NB4 (cell line): ENCODE data around the gene SLC7A9.

Experiments used
- DNase-seq: peaks from one replicate; pipeline ENCODE4 v3.0.0; 2010; ENCODE audit warnings: low read depth
- H3K4me3 ChIP-seq: one replicate; pipeline ENCODE4 v1.5.1; 2011; ENCODE audit warnings: mild to moderate bottlenecking, low read depth, low read length, moderate library complexity
- MYC ChIP-seq: IDR thresholded peaks from 2 replicates; pipeline ENCODE4 v1.6.1; 2011; ENCODE audit warnings: low read depth, low read length
- POLR2A ChIP-seq: IDR thresholded peaks from 2 replicates; pipeline ENCODE4 v1.6.1; 2011; ENCODE audit warnings: mild to moderate bottlenecking; ENCODE audit not compliant: insufficient read length; ENCODE audit errors: extremely low read depth
- TF ChIP-seq, protein P1 (sequence below): IDR thresholded peaks from one replicate; pipeline ENCODE4 v1.5.1; 2012; ENCODE audit warnings: low read depth, low read length
- TF ChIP-seq, protein P2 (sequence below): IDR thresholded peaks from 2 replicates; pipeline ENCODE4 v1.6.1; 2011; ENCODE audit warnings: low read depth, low read length

Gene SLC7A9

DNA sequence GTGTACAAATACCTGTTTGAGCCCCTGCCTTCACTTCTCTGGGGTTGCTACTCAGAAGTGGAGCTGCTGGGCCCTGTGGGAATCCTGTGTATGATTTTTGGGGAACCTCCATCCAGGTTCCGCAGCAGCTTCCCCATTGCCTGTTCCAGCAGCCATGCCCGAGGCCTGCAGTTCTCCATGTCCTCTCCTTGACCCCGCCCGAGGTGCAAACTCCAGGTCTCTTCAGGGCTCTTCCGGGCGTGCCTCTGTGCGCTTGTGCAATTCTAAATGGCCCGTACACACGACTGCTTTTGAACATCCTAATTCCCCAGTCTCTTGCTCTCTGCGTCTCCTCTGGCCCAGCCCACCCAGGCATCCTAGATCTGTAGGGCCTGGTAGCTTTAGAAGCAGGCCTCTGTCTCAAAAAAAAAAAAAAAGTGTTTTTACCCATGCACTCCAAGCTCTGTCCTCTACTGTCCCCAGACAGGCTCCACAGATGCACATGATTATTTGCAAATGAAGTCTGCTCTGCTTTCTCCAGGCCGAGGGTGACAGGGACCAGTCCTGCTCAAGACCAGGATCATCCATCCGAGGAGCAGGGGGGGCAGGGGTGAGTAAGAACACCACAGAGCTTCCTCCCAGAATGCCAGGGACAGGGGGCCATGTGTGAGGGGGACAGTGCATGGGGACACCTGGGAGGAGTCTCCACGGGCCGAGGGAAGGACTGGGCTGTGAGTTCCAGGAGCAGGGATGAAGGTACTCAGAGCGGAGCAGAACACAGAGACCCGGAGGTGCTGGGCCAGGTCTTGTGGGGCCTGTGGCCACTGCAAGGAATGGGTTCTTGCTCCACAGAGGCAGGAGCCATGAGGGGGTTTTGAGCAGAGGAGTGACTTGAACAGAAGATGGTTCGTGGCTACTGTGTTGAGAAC lies 51.7 kb downstream of the SLC7A9 start:
- no peak overlapping the region for H3K4me3 ChIP-seq
- TF ChIP-seq, protein P1, sequence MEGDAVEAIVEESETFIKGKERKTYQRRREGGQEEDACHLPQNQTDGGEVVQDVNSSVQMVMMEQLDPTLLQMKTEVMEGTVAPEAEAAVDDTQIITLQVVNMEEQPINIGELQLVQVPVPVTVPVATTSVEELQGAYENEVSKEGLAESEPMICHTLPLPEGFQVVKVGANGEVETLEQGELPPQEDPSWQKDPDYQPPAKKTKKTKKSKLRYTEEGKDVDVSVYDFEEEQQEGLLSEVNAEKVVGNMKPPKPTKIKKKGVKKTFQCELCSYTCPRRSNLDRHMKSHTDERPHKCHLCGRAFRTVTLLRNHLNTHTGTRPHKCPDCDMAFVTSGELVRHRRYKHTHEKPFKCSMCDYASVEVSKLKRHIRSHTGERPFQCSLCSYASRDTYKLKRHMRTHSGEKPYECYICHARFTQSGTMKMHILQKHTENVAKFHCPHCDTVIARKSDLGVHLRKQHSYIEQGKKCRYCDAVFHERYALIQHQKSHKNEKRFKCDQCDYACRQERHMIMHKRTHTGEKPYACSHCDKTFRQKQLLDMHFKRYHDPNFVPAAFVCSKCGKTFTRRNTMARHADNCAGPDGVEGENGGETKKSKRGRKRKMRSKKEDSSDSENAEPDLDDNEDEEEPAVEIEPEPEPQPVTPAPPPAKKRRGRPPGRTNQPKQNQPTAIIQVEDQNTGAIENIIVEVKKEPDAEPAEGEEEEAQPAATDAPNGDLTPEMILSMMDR, result no peak
- TF ChIP-seq, protein P2, sequence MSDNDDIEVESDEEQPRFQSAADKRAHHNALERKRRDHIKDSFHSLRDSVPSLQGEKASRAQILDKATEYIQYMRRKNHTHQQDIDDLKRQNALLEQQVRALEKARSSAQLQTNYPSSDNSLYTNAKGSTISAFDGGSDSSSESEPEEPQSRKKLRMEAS, result no peak
- TF ChIP-seq POLR2A (no peak), MYC (no peak)
- no peak for DNase-seq

DNA sequence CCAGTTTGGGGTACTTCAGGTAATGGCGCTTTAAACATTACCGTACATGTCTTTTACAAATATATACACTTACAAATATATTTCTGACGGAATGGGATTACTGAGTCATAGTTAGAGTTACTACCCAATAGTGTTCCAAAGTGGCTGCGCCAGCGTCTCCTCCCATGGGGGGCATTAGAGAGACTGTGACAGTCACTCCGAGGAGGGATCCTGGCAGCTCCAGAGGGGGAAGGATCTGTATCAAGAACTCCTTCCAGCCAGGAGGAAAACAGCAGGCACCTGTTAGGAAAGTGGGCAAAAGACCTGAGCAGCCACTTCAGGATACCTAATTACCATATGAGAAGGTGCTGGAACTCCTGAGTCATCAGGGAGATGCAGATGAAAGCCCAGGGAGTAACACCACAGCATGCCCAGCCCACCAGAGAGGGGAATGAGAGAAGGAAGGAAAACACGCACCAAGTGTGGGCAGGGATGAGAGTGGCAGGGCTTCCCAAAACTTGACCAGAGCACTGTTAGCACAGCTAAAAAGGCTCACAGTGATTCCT lies 52.9 kb downstream of the SLC7A9 start:
- TF ChIP-seq POLR2A (no peak), MYC (no peak)
- TF ChIP-seq, protein P2, result no peak
- TF ChIP-seq, protein P1, result no peak
- no peak overlapping the region for H3K4me3 ChIP-seq
- no peak for DNase-seq

DNA sequence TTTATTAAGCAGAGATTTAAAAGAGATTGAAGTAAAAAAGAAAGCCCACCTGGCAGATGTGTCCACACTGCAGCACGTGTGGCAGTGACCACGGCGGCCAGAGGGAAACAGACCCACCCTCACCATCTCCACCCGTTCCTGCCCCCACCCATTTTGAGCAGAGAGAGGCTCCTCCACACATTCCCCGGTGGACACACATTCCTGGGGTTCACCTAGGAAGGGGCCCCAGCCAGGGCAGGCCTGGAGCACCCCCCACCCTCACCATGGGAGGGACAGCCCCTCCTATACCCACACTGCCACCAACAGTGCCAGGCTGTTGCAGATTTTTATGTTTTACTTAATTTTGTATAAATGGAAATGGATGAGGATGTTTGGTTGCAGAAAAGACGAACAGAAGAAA lies 54.9 kb downstream of the SLC7A9 start:
- no peak overlapping the region for H3K4me3 ChIP-seq
- TF ChIP-seq MYC, result no peak
- TF ChIP-seq, protein P1, result no peak
- no peak for TF ChIP-seq POLR2A
- TF ChIP-seq, protein P2, result no peak
- no peak for DNase-seq

DNA sequence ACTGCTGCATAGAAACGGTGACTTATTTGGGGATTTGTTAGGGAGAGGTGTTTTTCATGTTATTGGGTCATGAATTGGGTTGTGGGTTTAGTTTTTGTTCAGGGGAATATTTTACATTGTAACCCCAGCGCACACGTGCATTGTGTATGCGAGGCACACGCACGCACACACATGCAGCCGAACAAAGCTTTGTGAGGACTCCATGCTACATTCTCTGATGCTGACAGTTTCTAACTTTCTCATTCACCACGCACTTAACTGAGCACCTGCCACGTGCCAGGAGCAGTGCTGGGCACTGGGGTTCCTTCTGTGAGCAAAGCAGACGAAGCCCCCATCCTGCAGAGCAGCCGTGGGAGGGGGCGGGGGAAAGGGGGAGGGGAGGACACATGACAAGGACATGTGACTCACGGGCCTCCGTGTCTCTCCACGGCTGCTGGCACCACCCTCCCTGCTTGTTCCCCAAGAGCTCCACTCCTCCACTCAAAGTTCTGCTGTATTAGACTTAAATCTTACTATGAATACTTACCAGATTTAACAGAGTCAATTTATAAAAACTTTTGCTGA lies 55.6 kb downstream of the SLC7A9 start:
- no peak for DNase-seq
- no peak for TF ChIP-seq POLR2A
- TF ChIP-seq, protein P1, result no peak
- TF ChIP-seq MYC, result no peak
- no peak overlapping the region for H3K4me3 ChIP-seq

- no peak overlapping the region for H3K4me3 ChIP-seq
- DNase-seq, result no peak
- TF ChIP-seq POLR2A (no peak), MYC (no peak)
- TF ChIP-seq, protein P1, result no peak
- TF ChIP-seq, protein P2, result no peak
Observed at GRCh38 chr19:32812571-32812970, 57.0 kb downstream of the SLC7A9 start.
